AG04450 (cell line): ENCODE measurements around the gene UNK. TPM values are rescaled to one million over a fixed set of nuclear protein-coding genes. Genes with fewer than 3 reads are reported as not detected.

Source experiments
- CTCF ChIA-PET: fragments of 300-600, 350-600 bp; formaldehyde crosslinking; extraction: SDS; loops from one replicate; lab custom pipeline; 2022; ENCODE audit warnings: antibody characterized with exemption, inconsistent platforms; lab: Charles Lee
- POLR2A ChIA-PET: fragments of 350-600 bp; formaldehyde crosslinking; extraction: SDS; loops from one replicate; lab custom pipeline; 2021; ENCODE audit warnings: antibody characterized with exemption, inconsistent platforms; lab: Yijun Ruan, JAX
- DNase-seq: peaks from one replicate; pipeline ENCODE4 v3.0.0-alpha.2; 2011; ENCODE audit warnings: low read depth, low spot score
- H3K27ac ChIP-seq: one replicate; pipeline ENCODE4 v1.5.1; 2012; ENCODE audit warnings: low read depth, low read length, control low read depth
- H3K27me3 ChIP-seq: one replicate; pipeline ENCODE4 v1.6.0; 2012; ENCODE audit warnings: low read length; ENCODE audit not compliant: control insufficient read depth, insufficient read depth
- H3K4me3 ChIP-seq: 2 replicates; pipeline ENCODE4 v1.5.1; 2011; ENCODE audit warnings: mild to moderate bottlenecking, low read depth, low read length, control low read depth
- H3K9me3 ChIP-seq: 2 replicates; pipeline ENCODE4 v1.5.1; 2012; ENCODE audit warnings: low read length; ENCODE audit not compliant: control insufficient read depth, insufficient read depth
- polyA plus RNA-seq: library from polyadenylated mRNA; depleted of rRNA; stranded (reverse); fragments of >200 nt; gene quantifications from 2 replicates; pipeline ENCODE4 v1.2.3, GENCODE V29; 2011
- TF ChIP-seq, protein P1 (sequence below): IDR thresholded peaks from 2 replicates; pipeline ENCODE4 v1.5.1; 2011; ENCODE audit warnings: low read depth, low read length, control low read depth, inconsistent platforms

Gene UNK
- polyA plus RNA-seq, 1 experiment = 11.4 TPM

DNA sequence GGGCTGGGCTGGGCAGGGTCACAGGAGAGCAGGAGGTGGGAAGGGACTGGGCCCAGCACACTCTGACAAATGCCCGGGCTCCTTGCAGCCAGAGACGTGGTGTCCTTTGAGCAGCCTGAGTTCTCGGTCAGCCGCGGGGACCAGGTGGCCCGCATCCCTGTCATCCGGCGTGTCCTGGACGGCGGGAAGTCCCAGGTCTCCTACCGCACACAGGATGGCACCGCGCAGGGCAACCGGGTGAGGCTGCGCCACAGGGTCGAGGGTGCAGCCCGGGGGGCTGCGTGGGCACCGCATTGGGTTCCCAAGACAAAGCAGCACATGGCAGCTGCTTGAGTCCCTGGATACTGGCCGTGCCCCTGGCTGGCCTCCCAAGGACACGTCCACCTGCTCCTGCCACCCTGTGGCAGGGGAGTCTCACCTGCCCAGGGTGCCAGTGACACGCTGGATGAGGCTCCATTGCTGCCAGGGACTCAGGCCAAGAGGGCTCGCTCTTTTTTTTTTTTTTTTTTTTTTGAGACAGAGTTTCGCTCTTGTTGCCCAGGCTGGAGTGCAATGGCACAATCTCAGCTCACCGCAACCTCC, 40.9 kb upstream of the UNK start:
- TF ChIP-seq, protein P1, sequence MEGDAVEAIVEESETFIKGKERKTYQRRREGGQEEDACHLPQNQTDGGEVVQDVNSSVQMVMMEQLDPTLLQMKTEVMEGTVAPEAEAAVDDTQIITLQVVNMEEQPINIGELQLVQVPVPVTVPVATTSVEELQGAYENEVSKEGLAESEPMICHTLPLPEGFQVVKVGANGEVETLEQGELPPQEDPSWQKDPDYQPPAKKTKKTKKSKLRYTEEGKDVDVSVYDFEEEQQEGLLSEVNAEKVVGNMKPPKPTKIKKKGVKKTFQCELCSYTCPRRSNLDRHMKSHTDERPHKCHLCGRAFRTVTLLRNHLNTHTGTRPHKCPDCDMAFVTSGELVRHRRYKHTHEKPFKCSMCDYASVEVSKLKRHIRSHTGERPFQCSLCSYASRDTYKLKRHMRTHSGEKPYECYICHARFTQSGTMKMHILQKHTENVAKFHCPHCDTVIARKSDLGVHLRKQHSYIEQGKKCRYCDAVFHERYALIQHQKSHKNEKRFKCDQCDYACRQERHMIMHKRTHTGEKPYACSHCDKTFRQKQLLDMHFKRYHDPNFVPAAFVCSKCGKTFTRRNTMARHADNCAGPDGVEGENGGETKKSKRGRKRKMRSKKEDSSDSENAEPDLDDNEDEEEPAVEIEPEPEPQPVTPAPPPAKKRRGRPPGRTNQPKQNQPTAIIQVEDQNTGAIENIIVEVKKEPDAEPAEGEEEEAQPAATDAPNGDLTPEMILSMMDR = no peak
- Histone ChIP-seq H3K9me3 (no peaks in the 10 kb centered on the region), H3K27me3 (peaks cover 8% of the 10 kb centered on the region), H3K27ac (no peak overlapping the region), H3K4me3 (no peak overlapping the region)
- POLR2A ChIA-PET = no interaction called here
- CTCF ChIA-PET = interaction anchor here (0.6 kb wide), 1 partner anchor 630 kb away, joined by 5 read pairs; no protein-coding TSS in a partner anchor
- DNase-seq = no peak

DNA sequence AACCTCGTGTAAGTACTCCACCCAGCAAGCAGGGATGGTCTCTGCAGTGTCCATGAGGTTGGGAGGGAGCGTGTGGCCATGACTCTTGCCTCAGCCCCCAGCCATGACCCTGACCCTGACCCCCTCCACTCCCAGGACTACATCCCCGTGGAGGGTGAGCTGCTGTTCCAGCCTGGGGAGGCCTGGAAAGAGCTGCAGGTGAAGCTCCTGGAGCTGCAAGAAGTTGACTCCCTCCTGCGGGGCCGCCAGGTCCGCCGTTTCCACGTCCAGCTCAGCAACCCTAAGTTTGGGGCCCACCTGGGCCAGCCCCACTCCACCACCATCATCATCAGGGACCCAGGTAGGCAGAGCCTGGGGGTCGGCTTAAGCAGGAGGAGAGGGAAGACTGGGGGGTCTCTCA, 35.9 kb upstream of the UNK start:
- Histone ChIP-seq H3K27me3 (peaks cover 3% of the 10 kb centered on the region), H3K27ac (no peak overlapping the region), H3K9me3 (no peaks in the 10 kb centered on the region), H3K4me3 (no peak overlapping the region)
- ChIA-PET POLR2A (interaction anchor here (0.6 to 1.5 kb wide), 2 partner anchors 116 to 266 kb away, joined by 3 to 13 read pairs; partner anchors contain the start of gene SMIM5), CTCF (interaction anchor here (0.7 to 9.9 kb wide), 28 partner anchors 8 to 323 kb away, joined by 3 to 309 read pairs (median 8); partner anchors contain the start of genes GALK1, RECQL5, SAP30BP and SMIM5)
- TF ChIP-seq, protein P1 = no peak
- DNase-seq = no peak

DNA sequence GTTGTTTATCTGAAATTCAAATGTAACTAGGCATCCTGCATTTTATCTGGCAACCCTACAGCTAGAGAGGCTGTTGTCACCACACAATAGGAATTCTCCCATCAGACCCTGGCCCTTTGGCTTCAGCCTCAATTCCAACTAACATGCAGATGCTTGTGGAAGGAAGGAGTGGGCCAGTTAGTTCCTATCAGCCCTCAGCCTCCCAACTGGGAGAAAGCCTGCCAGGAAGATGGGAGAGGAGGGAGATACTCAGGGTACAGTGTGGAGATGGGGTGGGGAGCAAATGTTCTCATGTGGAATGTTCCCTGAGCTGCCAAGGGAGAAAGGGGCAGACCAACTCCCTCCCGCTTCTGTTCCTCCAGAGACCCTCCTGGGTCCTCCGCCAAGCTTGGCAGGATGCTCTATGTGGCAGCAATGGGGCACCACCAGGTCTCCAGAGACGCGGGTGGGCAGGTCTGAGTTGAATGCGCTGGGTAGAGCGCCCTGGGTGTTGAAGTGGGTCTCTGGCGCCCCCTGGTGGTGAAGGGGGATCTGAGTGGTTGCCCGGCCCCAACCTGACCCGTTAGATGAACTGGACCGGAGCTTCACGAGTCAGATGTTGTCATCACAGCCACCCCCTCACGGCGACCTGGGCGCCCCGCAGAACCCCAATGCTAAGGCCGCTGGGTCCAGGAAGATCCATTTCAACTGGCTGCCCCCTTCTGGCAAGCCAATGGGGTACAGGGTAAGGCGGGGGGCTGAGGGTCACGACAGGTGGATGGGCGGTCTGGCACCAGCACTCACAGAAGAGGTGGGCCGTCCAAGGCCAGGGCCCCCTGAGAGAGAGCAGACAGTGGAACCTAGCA, 34.8 kb upstream of the UNK start:
- Histone ChIP-seq H3K27me3 (peaks cover 3% of the 10 kb centered on the region), H3K27ac (no peak overlapping the region), H3K9me3 (no peaks in the 10 kb centered on the region), H3K4me3 (0 out of 2 replicates have a peak overlapping the region, but pooled peaks have one; percentile 10)
- TF ChIP-seq, protein P1 = peak; percentile 87
- ChIA-PET CTCF (interaction anchor here (0.5 to 9.9 kb wide), 39 partner anchors 9 to 335 kb away, joined by 3 to 309 read pairs (median 4); partner anchors contain the start of genes GALK1, RECQL5, SAP30BP and SMIM5), POLR2A (interaction anchor here (1.0 to 1.4 kb wide), 3 partner anchors 30 to 117 kb away, joined by 3 to 5 read pairs (median 4); partner anchors contain the start of gene SMIM5)
- DNase-seq = no peak

DNA sequence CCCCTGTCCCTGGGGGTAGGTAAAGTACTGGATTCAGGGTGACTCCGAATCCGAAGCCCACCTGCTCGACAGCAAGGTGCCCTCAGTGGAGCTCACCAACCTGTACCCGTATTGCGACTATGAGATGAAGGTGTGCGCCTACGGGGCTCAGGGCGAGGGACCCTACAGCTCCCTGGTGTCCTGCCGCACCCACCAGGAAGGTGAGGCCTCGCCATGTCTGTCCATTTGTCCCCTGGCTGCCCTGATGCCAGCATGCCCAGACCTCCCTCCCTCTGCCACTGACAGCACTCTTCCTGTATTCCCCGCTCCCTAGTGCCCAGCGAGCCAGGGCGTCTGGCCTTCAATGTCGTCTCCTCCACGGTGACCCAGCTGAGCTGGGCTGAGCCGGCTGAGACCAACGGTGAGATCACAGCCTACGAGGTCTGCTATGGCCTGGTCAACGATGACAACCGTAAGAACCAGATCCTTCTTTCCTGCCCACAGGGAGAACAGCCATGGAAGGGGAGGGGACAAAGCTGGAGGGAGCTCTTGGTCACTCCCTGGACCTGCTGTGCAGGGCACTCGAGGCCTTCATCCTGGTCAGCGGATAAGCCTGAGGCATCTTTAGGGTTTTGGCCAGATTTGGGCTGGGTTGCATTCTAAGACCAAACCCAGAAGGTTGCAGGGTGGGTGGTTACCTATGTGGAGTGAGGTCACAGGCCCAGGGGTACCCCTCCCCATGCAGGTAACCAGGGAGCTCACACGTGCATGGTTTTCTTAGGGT, 33.8 kb upstream of the UNK start:
- POLR2A ChIA-PET = interaction anchor here (1.4 kb wide), 1 partner anchor 29 kb away, joined by 4 read pairs; a partner anchor contains a TSS
- TF ChIP-seq, protein P1 = no peak
- Histone ChIP-seq H3K27me3 (peaks cover 3% of the 10 kb centered on the region), H3K27ac (no peak overlapping the region), H3K9me3 (no peaks in the 10 kb centered on the region), H3K4me3 (no peak overlapping the region)
- DNase-seq = no peak
- CTCF ChIA-PET = interaction anchor here (0.7 to 9.9 kb wide), 12 partner anchors 12 to 272 kb away, joined by 3 to 309 read pairs (median 8); partner anchors contain the start of genes RECQL5, SAP30BP and SMIM5
